Vagina (tissue), 2 donors: Measurements from ENCODE around the gene ZYG11B. TPM values are rescaled to one million over a fixed set of nuclear protein-coding genes. Genes with fewer than 3 reads are reported as not detected.
"Not testable (repeated sequence)": the region's sequence is repeated elsewhere in the genome, so short reads cannot be mapped to it uniquely, and the experiment has no call there.

Source experiments
- DNase-seq, 2 donors: peaks; one replicate each; pipeline ENCODE4 v3.0.0-alpha.2; 2017; ENCODE audit errors: extremely low spot score in 2 of 2
- H3K27ac ChIP-seq: fragments of 200-600 bp; sonication (generic); one replicate; pipeline ENCODE4 v1.5.1; 2019
- H3K27me3 ChIP-seq: fragments of 200-600 bp; sonication (generic); one replicate; pipeline ENCODE4 v1.5.1; 2019
- H3K36me3 ChIP-seq, 2 donors: fragments of 200-600 bp; sonication (generic); one replicate each; pipeline ENCODE4 v1.5.1; 2017 to 2019
- H3K4me1 ChIP-seq: fragments of 200-600 bp; sonication (generic); one replicate; pipeline ENCODE4 v1.5.1; 2019
- H3K4me3 ChIP-seq, 2 donors: fragments of 200-600 bp; sonication (generic); 1 replicate in 1 of 2; 2 replicates in 1 of 2; pipeline ENCODE4 v1.5.1; 2016 to 2019
- H3K9me3 ChIP-seq: fragments of 200-600 bp; sonication (generic); one replicate; pipeline ENCODE4 v1.5.1; 2019
- CTCF ChIP-seq, 3 experiments: fragments of 450-650 bp in 2 of 3; fragments of 200-600 bp in 1 of 3; sonication (generic) in 1 of 3; IDR thresholded peaks; one replicate each; pipeline ENCODE4 v1.5.1; 2017 to 2019; ENCODE audit warnings: antibody characterized with exemption in 3 of 3, mild to moderate bottlenecking in 2 of 3, moderate library complexity in 2 of 3
- POLR2A ChIP-seq, 2 donors: fragments of 450-650 bp; IDR thresholded peaks; one replicate each; pipeline ENCODE4 v1.6.1; 2017; ENCODE audit warnings: antibody characterized with exemption in 2 of 2, mild to moderate bottlenecking in 2 of 2, moderate library complexity in 2 of 2
- POLR2AphosphoS5 ChIP-seq, 2 donors: sonication (generic); formaldehyde crosslinking; IDR thresholded peaks; one replicate each; pipeline ENCODE4 v1.9.0; 2017; ENCODE audit warnings: antibody characterized with exemption in 2 of 2, mild to moderate bottlenecking in 2 of 2, low read depth in 1 of 2; ENCODE audit not compliant: insufficient read depth in 1 of 2
- intact Hi-C: fragments of 100-400 bp; cut with DNase I; formaldehyde crosslinking; loops from one replicate; pipeline ENCODE4 v1.15.1; 2023
- total RNA-seq: library from RNA; depleted of rRNA; stranded (reverse); fragments of >200 nt; gene quantifications from one replicate; pipeline ENCODE4 v1.2.3, GENCODE V29; 2016

ZYG11B gene
- total RNA-seq, 1 donor from 2014 or later, result 30.4 TPM

GRCh38 chr1:52733368-52733767, 7.1 kb downstream of the ZYG11B start:
- Histone ChIP-seq H3K9me3 (no peaks in the 10 kb centered on the region), H3K27ac (no peak overlapping the region), H3K27me3 (no peaks in the 10 kb centered on the region), H3K4me3 (no peak overlapping the region), H3K36me3 (no peaks in the 10 kb centered on the region), H3K4me1 (peaks cover 23% of the 10 kb centered on the region)
- DNase-seq, result no peak
- intact Hi-C loops, result no loop called here
- no peak for TF ChIP-seq POLR2AphosphoS5 (IDR thresholded peaks at IDR 0.05; ENCODE audit: insufficient read depth in 1 of 2, low read depth in 1 of 2)
- no peak for TF ChIP-seq CTCF (IDR thresholded peaks at IDR 0.05)
- TF ChIP-seq POLR2A (IDR thresholded peaks at IDR 0.05), result no peak

- H3K27me3 ChIP-seq, H3K27ac ChIP-seq, H3K36me3 ChIP-seq, DNase-seq, H3K9me3 ChIP-seq, H3K4me3 ChIP-seq, intact Hi-C loops: not testable (repeated sequence)
- peaks cover 17% of the 10 kb centered on the region for H3K4me1 ChIP-seq
Measured at GRCh38 chr1:52735371-52735770, 9.1 kb downstream of the ZYG11B start.

- intact Hi-C loops, result no loop called here
- no peaks in the 10 kb centered on the region for H3K9me3 ChIP-seq
Measured at GRCh38 chr1:52738148-52738547, 11.9 kb downstream of the ZYG11B start.

GRCh38 chr1:52738893-52739292, 12.6 kb downstream of the ZYG11B start:
- Histone ChIP-seq H3K9me3 (no peaks in the 10 kb centered on the region), H3K36me3 (no peaks in the 10 kb centered on the region), H3K4me1 (peaks cover 20% of the 10 kb centered on the region), H3K27me3 (no peaks in the 10 kb centered on the region), H3K27ac (no peak overlapping the region), H3K4me3 (no peak overlapping the region)
- no peak for DNase-seq
- intact Hi-C loops, result no loop called here
- TF ChIP-seq CTCF (IDR thresholded peaks at IDR 0.05), result no peak
- no peak for TF ChIP-seq POLR2A (IDR thresholded peaks at IDR 0.05)
- no peak for TF ChIP-seq POLR2AphosphoS5 (IDR thresholded peaks at IDR 0.05; ENCODE audit: insufficient read depth in 1 of 2, low read depth in 1 of 2)

More at GRCh38 chr1:52738148-52738547, 11.9 kb downstream of the ZYG11B start:
- Histone ChIP-seq H3K4me3 (no peak overlapping the region), H3K27me3 (no peaks in the 10 kb centered on the region), H3K4me1 (peaks cover 20% of the 10 kb centered on the region), H3K27ac (no peak overlapping the region), H3K36me3 (no peaks in the 10 kb centered on the region)
- no peak for DNase-seq
- no peak for TF ChIP-seq POLR2A (IDR thresholded peaks at IDR 0.05)

GRCh38 chr1:52739699-52740467, 13.6 kb downstream of the ZYG11B start:
- Histone ChIP-seq H3K27ac (no peak overlapping the region), H3K4me3 (no peak overlapping the region), H3K9me3 (no peaks in the 10 kb centered on the region), H3K4me1 (peaks cover 20% of the 10 kb centered on the region), H3K27me3 (no peaks in the 10 kb centered on the region), H3K36me3 (no peaks in the 10 kb centered on the region)
- DNase-seq, result no peak
- intact Hi-C loops, result no loop called here
- no peak for TF ChIP-seq CTCF (IDR thresholded peaks at IDR 0.05)
- TF ChIP-seq POLR2A (IDR thresholded peaks at IDR 0.05), result no peak
- no peak for TF ChIP-seq POLR2AphosphoS5 (IDR thresholded peaks at IDR 0.05; ENCODE audit: insufficient read depth in 1 of 2, low read depth in 1 of 2)

- no peak overlapping the region for H3K27ac ChIP-seq
- peaks cover 24% of the 10 kb centered on the region for H3K4me1 ChIP-seq
- no peaks in the 10 kb centered on the region for H3K9me3 ChIP-seq
- no peaks in the 10 kb centered on the region for H3K36me3 ChIP-seq
- intact Hi-C loops, result no loop called here
- DNase-seq, result no peak
- TF ChIP-seq POLR2A (IDR thresholded peaks at IDR 0.05) (no peak), CTCF (IDR thresholded peaks at IDR 0.05) (no peak), POLR2AphosphoS5 (IDR thresholded peaks at IDR 0.05; ENCODE audit: insufficient read depth in 1 of 2, low read depth in 1 of 2) (no peak)
- no peak overlapping the region for H3K4me3 ChIP-seq
- H3K27me3 ChIP-seq, result no peaks in the 10 kb centered on the region
Measured at GRCh38 chr1:52741259-52741658, 15.0 kb downstream of the ZYG11B start.
